ENCODE results near the gene CHID1.

CHID1 gene

DNA sequence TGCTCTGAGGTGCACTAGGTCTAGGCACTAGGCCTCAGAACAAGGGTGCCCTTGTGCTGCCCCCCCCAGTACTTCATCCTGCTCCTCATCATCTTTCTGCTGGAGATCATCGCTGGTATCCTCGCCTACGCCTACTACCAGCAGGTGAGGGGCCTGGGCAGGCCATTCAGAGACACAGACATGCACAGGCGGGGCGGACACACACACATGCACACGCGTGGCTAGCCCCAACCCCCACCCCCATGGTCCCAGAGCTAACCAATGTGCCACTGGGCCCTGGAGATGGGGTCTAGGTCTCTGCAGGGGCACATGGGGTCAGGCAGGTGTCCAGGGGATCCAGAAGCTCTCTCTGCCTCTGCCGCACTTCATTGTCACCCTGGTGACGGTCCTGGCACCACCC lies 73.9 kb downstream of the CHID1 start:
- DNase-seq (ENCODE audit: low read depth in 2 of 2): no peak

DNA sequence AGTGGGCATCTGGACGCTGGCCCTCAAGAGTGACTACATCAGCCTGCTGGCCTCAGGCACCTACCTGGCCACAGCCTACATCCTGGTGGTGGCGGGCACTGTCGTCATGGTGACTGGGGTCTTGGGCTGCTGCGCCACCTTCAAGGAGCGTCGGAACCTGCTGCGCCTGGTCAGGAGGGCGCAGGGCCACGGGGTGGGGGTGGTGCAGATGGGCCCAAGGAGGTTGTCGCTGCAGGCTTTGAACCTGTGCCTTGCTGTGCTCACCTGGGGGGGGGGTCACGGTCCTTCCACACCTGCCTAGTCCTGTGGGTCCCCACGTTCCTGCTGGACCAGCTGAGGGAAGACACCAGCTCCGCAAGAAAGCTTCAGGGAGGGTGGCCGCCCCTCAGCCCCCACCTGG lies 74.3 kb downstream of the CHID1 start:
- DNase-seq (ENCODE audit: low read depth in 2 of 2): no peak

DNA sequence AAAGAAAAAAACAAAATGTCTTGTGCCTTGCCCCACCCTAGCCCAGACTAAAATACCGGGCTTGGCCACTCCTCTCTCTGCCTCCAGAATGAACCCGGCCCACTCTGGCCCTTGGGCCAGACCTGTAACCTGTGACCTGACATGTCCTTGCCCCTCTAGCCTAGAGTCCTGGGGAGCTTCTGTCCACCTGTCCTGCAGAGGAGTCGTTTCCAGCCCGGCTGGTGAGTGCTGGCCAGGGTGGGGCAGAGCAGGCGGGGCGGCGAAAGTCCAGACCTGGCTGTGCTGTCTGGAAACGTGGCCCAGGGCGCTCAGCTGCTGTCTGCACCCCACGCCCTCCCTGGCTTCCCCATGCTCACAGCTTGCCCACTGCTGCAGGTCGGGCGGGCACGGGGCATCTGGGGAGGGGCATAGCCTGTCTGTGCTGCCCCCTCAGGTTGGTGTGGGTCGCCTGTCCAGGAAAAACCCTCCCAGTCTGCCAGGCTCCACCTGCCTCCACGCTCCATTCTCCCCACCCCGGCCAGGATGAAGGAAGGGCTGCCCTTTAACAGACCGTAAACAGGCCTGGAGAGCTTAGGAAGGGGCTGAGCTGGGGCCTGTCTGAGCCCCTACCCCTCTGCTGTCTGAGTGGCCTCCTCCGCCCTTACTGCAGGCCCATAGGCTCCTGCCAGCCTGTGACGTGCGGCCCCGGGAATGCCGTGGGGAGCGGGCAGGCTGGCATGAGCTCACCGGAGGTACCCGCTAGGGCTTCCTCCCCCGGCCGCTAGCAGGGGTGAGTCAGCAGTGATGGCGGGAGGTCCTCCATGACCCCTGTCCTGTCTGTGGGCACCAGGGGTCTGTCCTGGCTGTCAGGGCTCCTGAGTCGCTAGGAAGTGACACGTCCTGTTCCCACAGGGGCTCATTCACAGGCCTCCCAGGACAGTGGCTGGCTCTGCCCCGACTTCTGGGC lies 76.0 kb downstream of the CHID1 start:
- DNase-seq (ENCODE audit: low read depth in 2 of 2): no peak

DNA sequence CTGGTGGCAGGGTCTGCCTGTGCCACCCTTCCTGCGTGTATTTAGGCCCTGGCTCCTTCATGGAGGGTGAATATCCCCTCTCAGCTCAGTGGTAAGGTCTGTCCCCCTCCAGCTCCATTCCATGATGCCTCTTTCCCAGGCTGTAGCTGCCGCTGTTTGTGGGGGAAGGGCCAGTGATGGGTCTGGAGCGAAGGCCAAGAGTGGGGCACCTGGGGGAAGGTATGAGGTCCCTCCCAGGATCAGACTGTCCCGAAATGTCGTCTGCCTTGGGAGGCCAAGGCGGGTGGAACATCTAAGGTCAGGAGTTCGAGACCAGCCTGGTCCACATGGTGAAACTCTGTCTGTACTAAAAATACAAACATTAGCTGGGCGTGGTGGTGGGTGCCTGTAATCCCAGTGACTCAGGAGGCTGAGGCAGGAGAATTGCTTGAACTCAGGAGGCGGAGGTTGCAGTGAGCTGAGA lies 76.7 kb downstream of the CHID1 start:
- DNase-seq (ENCODE audit: low read depth in 2 of 2): no peak

DNA sequence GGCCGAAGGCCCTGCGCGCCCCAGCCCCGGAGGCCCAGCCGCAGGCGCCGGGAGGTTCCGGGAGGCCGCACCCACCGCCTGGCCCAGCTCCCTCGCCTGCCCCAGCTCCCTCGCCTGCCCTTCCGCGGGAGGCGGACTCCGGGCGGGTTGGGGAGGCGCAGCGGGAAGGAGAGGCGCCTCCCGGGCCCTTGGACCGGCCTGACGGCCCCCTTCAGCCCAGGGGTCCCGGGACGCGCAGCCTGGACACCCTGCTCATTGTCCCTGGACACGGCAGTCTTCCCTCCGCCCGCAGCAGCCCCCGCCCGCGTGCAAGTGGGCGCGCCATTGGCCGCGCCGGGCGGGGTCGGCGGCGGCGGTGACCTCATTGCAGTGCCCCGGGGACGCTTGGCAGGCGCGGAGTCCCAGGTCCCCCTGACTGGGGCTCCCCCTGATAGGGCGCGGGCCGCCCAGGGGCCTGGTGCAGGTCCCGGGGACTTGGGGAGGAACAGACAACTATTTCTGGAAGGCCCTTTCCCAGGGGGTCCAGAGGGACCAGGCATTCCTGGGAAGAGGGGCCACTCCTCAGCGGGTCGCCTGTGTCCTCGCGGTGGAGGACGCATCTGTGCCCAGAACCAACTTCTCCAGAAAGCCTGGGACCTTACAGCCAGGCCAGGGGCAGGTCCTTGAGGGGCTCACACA lies 77.4 kb downstream of the CHID1 start:
- DNase-seq (ENCODE audit: low read depth in 2 of 2): no peak

DNA sequence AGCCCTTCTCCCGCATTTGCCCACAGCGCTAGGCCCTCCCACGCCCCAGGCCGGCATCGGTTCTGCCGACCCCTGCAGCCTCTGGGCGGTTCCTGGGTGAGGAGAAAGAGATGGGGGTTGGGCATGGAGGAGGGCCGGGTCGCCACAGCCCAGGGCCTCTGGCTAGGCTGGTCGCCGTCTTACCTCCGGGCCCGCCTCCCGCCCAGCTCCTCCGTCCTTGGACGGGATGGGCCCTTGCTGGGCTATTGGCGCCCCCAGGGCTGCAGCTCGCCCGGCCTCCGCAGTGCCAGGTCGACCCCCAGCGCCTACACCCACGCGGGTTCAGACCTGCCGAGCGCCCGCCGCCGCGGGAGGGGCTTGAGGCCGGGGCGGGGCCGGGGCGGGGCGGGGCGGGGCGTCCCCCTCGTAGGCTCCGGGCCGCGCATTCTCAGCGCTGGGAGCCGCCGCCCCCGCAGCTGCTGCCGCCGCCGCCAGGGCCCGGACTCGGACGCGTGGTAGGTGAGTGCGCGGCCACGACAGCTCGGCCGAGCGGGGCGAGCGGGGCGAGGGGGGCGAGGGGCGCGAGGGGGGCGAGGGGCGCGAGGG lies 78.0 kb downstream of the CHID1 start, which contains the start of gene CD151:
Gene CD151, plus strand, starts transcription at position 424 of the 585 bp plus-strand sequence. CDS start 3,118 bp downstream, outside the sequence.
- no peak for DNase-seq (ENCODE audit: low read depth in 2 of 2)

DNA sequence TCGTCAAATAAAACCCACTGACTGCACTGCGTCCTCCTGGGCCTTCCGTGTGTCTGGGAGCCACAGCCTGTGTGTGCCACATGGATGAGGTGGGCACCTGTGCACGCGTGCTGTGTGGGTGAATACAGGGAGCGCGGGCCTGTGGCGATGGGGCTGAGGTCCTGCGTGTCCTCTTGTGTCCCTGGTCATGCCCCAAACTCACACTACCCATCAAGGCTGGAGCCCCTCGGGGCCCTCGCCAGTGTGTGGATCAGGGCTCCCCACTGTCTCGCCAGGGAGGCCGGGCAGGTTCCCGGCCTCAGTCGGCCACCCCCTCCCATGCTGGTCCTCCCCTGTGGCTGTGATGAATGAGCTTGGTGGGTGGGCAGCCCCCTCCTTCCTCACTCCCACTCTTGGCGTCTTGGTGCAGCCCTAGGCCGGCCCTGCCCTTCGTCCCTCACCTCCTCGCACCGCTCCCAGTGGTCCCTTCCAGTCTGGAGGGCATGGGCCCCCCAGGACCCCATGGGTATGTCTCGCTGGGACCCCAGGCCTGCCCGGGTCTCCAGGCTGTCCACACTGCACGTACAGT lies 78.6 kb downstream of the CHID1 start:
- DNase-seq (ENCODE audit: low read depth in 2 of 2): no peak

DNA sequence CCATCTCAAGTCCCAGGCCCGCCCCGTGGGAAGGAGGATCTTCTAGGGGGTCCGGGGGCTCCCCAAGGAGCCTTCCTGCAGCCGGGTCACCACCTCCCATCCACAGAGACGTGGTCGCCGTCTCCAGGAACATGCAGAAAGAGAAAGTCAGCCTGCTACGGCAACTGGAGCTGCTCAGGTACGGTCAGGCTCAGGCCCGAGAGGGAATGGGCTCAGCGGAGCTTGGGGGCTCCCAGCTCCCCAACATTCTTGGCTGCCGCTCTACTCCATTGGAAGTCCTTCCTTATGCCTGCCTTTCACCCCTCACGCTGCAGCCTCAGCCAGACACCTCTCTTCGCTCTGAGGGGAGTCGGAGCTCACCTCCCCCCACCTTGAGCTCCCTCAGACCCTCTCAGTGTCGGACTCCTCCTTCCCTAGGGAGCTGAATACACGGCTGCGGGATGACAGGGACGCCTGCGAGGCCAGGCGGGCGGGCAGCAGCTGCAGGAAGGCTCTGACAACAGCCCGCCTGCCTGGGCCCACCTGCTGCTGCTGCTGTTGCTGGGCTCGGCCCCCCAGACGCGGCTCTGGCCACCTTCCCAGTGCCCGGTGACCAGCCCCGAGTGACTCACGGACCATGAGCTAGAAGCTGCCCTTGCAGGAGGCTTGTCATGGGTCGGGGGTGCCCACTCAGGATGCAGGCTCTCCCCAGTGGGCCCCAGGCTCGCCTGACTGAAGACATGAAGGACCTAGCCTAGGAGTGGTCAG lies 79.3 kb downstream of the CHID1 start:
- DNase-seq (ENCODE audit: low read depth in 2 of 2): no peak

DNA sequence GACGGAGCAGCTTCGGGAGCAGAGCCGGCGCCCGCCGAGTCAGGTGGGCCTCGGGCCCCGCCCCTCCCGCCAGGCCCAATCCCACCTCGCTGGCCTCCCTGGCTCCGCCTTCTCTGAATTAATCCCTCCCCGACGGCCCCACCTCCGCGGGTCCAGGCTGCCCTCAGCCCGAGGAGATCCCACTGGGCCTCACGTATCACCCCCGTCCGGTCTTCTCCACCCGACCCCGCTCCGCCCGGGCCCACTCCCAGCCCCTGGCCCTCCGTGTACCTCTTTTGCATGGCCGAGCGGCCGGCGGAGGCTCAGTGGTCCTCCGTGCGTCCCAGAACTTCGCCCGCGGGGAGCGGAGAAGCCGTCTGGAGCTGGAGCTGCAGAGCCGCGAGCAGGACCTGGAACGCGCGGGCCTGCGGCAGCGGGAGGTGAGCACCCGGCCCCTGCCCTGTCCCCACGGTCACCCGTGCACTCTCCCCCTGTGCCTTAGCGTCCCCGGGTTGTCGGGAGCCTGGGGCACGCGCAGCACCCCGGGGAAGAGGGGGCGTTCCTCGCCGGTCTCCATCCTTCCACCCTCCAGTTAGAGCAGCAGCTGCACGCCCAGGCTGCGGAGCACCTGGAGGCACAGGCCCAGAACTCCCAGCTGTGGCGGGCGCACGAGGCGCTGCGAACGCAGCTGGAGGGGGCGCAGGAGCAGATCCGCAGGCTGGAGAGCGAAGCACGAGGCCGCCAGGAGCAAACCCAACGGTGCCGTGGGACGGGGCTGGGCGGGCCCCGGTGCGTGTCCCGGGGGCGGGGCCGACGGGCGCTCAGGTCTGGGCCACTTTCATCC lies 80.1 kb downstream of the CHID1 start:
- no peak for DNase-seq (ENCODE audit: low read depth in 2 of 2)

DNA sequence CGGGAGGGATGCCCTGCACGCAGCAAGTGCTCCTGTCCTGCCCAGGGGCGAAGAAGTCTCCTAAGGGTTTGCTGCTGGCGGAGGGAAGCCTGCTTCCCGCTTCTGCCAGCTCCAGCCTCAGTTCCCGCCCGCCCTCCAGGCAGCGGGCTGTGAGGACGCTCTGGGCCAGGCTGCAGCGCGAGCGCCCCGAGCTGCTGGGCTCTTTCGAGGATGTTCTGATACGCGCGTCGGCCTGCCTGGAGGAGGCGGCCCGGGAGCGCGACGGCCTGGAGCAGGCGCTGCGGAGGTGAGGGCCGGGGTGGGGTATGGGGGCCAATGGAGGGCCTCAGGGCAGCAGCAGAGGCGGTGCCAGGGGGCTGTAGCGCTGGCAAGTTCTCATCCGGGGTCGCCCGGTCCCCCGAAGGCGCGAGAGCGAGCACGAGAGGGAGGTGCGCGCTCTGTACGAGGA lies 80.7 kb downstream of the CHID1 start:
- no peak for DNase-seq (ENCODE audit: low read depth in 2 of 2)

DNA sequence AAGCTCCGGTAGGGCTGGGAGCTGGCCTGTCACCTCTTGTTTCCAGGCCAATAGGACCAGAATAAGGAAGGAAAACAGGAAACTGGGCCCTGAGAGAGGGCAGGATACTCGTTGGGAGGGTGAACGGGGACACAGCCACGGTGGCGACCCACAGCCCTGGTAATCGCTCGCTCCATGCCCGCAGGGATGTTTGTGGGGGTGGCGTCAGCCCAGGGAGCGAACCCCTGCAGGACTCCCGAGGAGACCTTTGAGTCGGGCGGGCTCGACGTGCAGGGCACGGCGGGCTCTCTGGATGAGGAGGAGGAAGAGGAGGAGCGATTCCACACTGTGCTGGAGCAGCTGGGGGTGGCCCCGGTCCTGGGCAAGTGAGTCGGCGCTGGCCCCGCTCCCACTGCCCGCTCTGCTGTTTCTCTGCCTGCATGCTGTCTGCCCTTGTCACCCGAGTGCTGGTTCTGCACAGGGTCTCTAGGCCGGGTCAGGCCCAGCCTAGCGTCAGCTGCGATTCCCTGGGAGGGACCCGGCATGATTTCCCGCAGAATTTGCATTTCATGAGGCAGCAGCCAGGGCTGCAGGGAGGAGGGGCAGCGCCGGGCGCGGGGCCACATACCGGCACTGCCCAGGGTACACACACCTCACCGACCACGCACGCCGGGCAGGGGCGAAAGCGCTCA lies 81.3 kb downstream of the CHID1 start:
- DNase-seq (ENCODE audit: low read depth in 2 of 2): no peak

DNA sequence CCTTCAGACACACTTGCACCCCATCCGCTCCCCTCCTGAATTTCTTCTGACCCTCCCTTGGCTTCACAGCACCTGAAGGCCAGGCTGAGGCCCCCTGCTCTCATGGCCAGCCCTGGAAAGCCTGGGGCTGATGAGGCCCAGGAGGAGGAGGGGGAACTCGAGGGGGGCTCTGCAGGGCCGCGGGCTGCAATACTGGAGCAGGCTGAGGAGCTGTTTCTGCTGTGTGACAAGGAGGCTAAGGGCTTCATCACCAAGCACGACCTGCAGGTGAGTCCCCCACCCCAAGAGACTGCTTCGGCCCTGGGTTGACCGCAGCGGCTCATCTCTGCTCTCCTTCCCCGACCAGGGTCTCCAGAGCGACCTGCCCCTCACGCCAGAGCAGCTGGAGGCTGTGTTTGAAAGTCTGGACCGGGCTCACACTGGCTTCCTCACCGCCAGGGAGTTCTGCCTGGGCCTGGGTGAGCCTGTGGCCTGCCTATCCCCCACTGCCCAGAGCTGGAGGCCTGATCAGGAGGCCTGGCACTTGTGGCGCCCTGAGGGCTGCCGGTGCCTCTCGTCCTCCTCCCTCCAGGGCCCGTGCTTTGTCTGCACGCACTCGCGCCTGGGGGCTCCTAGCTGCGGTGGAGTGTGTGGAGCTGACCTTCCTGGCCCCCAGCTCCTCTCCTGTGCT lies 82.0 kb downstream of the CHID1 start:
- no peak for DNase-seq (ENCODE audit: low read depth in 2 of 2)

DNA sequence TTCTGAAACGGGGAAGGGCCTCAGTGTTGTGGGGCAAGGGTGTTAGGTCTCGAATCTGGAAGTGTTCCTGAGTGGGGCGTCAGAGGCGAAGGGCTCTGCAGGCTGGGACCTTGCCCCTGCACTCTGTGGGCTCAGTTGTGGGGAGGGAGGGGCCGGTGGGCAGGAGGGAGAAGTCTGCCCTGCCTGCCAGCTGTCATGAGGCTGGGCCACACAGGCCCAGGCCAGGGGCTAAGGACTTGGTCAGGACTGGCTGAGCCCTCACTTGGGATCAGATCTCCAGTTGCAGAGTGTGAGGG lies 82.8 kb downstream of the CHID1 start, which contains the start of gene CRACR2B:
Gene CRACR2B, plus strand, starts transcription at position 23 of the 296 bp plus-strand sequence. CDS start 689 bp downstream, outside the sequence.
- no peak for DNase-seq (ENCODE audit: low read depth in 2 of 2)

DNA sequence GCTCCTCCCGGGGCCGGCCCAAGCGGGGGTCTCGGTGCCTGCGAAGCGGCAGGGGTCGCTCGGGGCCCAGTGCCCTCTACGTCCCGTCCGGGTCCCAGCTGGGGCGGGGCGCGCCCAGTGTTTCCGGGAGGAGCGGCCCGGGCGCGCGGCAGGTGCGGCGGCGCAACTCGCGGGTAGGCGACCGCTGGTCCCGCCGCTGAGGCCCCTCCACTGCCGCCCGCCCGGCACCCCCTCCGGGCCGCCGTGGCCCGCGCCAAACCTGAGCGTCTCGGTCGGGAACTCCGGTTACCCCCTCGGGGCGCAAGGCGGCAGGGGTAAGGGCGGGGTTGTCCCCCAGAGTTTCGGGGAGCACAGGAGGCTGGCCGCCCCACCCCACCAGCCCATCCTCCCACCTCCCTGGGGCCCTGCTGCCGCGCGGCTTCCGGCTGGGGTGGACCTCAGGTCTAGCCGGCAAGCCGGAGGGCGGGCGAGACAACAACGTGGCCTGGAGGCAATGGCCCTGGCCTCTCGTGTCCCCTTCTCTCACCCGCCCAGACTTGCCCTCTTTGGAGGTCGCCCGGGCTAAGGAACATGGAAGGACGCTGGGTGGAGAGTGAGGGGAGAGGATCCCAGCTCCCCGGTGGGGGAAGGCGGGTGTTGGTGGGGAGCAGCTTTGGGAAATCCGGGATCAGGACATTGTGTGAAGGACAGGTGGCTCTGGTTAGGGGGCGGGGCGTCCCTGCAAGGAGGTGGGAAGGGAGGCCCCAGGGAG lies 83.3 kb downstream of the CHID1 start:
- DNase-seq (ENCODE audit: low read depth in 2 of 2): no peak

DNA sequence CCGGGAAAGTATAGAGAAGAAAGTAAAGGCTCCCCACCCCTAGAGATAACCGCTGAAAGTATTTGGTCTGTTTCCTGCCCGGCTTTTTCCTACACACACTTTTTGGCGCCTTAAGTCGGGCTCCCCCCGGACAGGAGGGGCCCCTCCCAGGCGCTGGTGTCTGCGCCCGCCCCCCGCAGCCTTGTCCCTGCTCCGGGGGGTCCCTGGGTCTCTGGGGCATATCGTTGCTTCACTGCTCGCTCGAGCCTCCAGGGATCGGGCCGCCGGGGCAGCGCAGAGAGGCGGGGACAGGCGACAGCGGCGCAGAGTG lies 83.8 kb downstream of the CHID1 start:
- DNase-seq (ENCODE audit: low read depth in 2 of 2): no peak

DNA sequence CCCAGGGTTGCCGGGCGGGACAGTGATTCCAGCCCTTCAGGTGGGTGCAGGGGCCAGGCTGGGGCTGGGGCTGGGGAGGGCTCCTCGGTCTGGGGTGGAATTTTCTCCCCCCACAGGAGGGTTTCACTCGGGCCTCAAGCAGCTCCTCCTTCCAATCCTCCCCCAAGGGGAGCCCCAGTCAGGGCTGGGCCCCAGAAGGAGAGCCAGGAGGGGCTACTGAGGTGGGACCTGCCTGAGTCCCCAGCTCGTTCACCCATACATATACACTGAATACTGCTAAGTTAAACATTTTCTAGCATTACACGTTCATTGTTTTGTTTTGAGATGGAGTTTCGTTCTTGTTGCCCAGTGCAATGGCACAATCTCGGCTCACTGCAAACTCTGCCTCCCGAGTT lies 84.4 kb downstream of the CHID1 start:
- no peak for DNase-seq (ENCODE audit: low read depth in 2 of 2)

DNA sequence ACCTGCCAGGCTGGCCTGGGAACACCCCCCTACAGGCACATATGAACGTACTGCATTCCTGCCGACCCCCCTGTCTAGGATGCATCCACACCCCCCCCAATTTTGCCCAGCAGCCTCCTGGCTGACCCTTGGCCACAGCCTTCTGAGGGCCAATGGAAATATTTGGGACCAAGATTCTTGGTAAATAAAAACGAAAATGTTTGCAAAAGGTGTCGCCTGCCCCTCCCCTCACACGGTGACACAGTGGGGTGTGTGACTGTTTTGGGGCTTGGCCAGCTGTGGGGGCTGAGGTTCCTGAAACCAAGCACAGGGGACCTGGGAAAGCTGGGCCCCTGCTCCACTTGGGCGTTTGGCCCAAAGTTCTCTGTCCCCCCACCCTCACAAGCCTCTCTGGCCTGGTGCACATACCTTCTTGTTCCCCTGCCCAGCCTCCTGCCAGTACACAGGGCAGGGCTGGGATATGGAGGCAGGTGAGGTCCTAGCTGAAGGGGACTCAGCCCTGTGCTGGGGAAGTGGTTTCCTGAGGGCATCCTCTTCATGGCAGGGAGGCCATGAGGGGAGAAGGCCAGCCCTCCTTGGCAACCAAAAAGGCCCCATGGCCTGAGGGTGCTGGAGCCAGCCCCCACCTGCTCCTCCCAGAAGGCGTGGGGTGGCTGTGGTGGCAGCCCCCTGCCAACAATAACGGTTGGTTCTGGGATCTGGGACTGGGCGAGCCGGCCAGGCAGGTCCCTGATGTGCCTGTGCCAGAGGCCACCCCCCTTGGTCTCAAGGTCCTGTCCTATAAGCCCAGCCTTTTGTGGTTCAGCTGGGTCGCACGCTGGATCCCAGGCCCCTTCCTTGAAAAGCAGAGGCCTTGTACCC lies 85.0 kb downstream of the CHID1 start:
- no peak for DNase-seq (ENCODE audit: low read depth in 2 of 2)

DNA sequence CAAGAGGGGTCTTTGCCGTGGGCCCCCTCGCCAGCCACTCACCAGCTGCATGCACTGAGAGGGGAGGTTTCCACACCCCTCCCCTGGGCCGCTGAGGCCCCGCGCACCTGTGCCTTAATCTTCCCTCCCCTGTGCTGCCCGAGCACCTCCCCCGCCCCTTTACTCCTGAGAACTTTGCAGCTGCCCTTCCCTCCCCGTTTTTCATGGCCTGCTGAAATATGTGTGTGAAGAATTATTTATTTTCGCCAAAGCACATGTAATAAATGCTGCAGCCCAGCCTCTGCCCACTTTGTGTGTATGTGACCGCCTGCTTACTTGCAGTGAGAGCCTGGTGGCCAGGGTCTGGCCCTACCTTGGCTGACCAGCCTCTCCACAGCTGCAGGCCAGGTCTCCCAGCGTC lies 85.7 kb downstream of the CHID1 start:
- DNase-seq (ENCODE audit: low read depth in 2 of 2): no peak
